Transverse colon (tissue), 4 donors: Measurements from ENCODE around the gene AP2S1. TPM values are rescaled to one million over a fixed set of nuclear protein-coding genes. Genes with fewer than 3 reads are reported as not detected.

Experiments
- DNase-seq: peaks from one replicate; pipeline ENCODE4 v3.0.0-alpha.2; 2019
- H3K27ac ChIP-seq, 4 donors: fragments of 200-600 bp; sonication (generic); 2 replicates each; pipeline ENCODE4 v1.5.1; 2016 to 2018; ENCODE audit warnings: inconsistent platforms in 4 of 4
- H3K27me3 ChIP-seq: fragments of 200-600 bp; sonication (generic); 2 replicates; pipeline ENCODE4 v1.5.1; 2017; ENCODE audit warnings: inconsistent platforms
- H3K36me3 ChIP-seq, 4 donors: fragments of 200-600 bp; sonication (generic); 2 replicates each; pipeline ENCODE4 v1.5.1; 2017 to 2019; ENCODE audit warnings: inconsistent platforms in 4 of 4
- H3K4me1 ChIP-seq, 4 donors: fragments of 200-600 bp; sonication (generic); 2 replicates each; pipeline ENCODE4 v1.5.1; 2017 to 2020; ENCODE audit warnings: inconsistent platforms in 4 of 4
- H3K4me3 ChIP-seq, 4 donors: fragments of 200-600 bp; sonication (generic); 1 replicate in 1 of 4; 2 replicates in 3 of 4; pipeline versions ENCODE4 v1.5.1 to v1.6.1; 2017 to 2019; ENCODE audit warnings: inconsistent platforms in 4 of 4
- H3K9me3 ChIP-seq, 2 donors: fragments of 200-600 bp; sonication (generic); 2 replicates each; pipeline ENCODE4 v1.5.1; 2017 to 2019; ENCODE audit warnings: inconsistent platforms in 2 of 2
- CTCF ChIP-seq, 5 experiments: fragments of 200-600 bp in 3 of 5; fragments of 450-650 bp in 2 of 5; sonication (generic) in 3 of 5; IDR thresholded peaks; 1 replicate in 2 of 5; 2 replicates in 3 of 5; pipeline ENCODE4 v1.5.1; 2016 to 2017; ENCODE audit warnings: antibody characterized with exemption in 5 of 5, inconsistent platforms in 3 of 5, mild to moderate bottlenecking in 2 of 5, moderate library complexity in 1 of 5
- EP300 ChIP-seq: sonication (generic); formaldehyde crosslinking; IDR thresholded peaks from one replicate; pipeline ENCODE4 v1.6.1; 2017; ENCODE audit warnings: antibody characterized with exemption, low read depth
- POLR2A ChIP-seq: fragments of 450-650 bp; IDR thresholded peaks from one replicate; pipeline ENCODE4 v1.6.1; 2016; ENCODE audit warnings: antibody characterized with exemption, mild to moderate bottlenecking, moderate library complexity
- POLR2AphosphoS5 ChIP-seq, 3 donors: sonication (generic); formaldehyde crosslinking; IDR thresholded peaks; one replicate each; pipeline ENCODE4 v1.6.1; 2016; ENCODE audit warnings: antibody characterized with exemption in 3 of 3
- WGBS, 2 donors: methylation state at CpG; one replicate each; pipeline ENCODE4 v1.1.5; 2018; ENCODE audit warnings: low coverage in 1 of 2; 5-methylcytosine and 5-hydroxymethylcytosine counted together
- in situ Hi-C, 4 donors: fragments of 200-750 bp; cut with MboI; loops; one replicate each; pipeline versions ENCODE4 v1.15.0 to v1.15.1; 2017; ENCODE audit warnings: low sequenced_read_pairs in 3 of 4, low pct_ligation_motif_present in 1 of 4, low pct_unique_long_range_greater_than_20kb in 1 of 4
- intact Hi-C: fragments of 100-400 bp; cut with DNase I; formaldehyde crosslinking; loops from one replicate; pipeline ENCODE4 v1.15.1; 2023; ENCODE audit warnings: low total_unique reads
- total RNA-seq, 4 donors: library from RNA; depleted of rRNA; stranded (reverse); fragments of >200 nt; gene quantifications; one replicate each; pipeline ENCODE4 v1.1.0, GENCODE V29; 2016

The AP2S1 gene
- total RNA-seq, 4 donors from 2014 or later: 50.1 to 96.9 (median 61.2) TPM

- Histone ChIP-seq H3K4me3 (no peak overlapping the region), H3K36me3 (no peaks in the 10 kb centered on the region), H3K27ac (no peak overlapping the region), H3K9me3 (no peaks in the 10 kb centered on the region), H3K4me1 (peaks cover 0 to 42% (median 16%) of the 10 kb centered on the region in 4 donors), H3K27me3 (no peaks in the 10 kb centered on the region)
- WGBS, 2 donors: 77 to 92% methylated on average over 6 to 11 of the region's 11 CpGs
- no peak for TF ChIP-seq POLR2AphosphoS5 (IDR thresholded peaks at IDR 0.05)
- no peak for TF ChIP-seq CTCF (IDR thresholded peaks at IDR 0.05)
- no peak for TF ChIP-seq POLR2A
- no peak for TF ChIP-seq EP300
- no peak for DNase-seq
- in situ Hi-C loops (no loop called here), intact Hi-C loops (no loop called here)
Observed at GRCh38 chr19:46892252-46893179, 41.9 kb upstream of the AP2S1 start.

GRCh38 chr19:46890423-46891170 lies 40.0 kb upstream of the AP2S1 start:
- H3K4me3 ChIP-seq: no peak overlapping the region
- no peaks in the 10 kb centered on the region for H3K9me3 ChIP-seq
- intact Hi-C loops: no loop called here
- TF ChIP-seq POLR2A: no peak
- TF ChIP-seq POLR2AphosphoS5 (IDR thresholded peaks at IDR 0.05): peak in 2 of 3 donors; percentile 34 to 66
- peak overlapping the region; percentile 43 to 62 (median 56) for H3K27ac ChIP-seq
- H3K36me3 ChIP-seq: no peaks in the 10 kb centered on the region
- peaks cover 0 to 37% (median 17%) of the 10 kb centered on the region in 4 donors for H3K4me1 ChIP-seq
- 44% methylated on average over 3 of the region's 3 CpGs; no CpG with 5 or more reads in 1 of the 2 donors for WGBS, 2 donors
- in situ Hi-C loops: no loop called here
- H3K27me3 ChIP-seq: no peaks in the 10 kb centered on the region
- DNase-seq: no peak

GRCh38 chr19:46887240-46887782 lies 36.7 kb upstream of the AP2S1 start:
- H3K36me3 ChIP-seq: no peaks in the 10 kb centered on the region
- in situ Hi-C loops: no loop called here
- 83 to 95% methylated on average over 5 of the region's 5 CpGs for WGBS, 2 donors

More at GRCh38 chr19:46887240-46887782, 36.7 kb upstream of the AP2S1 start:
- intact Hi-C loops: no loop called here
- H3K4me3 ChIP-seq: no peak overlapping the region
- H3K9me3 ChIP-seq: no peaks in the 10 kb centered on the region
- H3K27me3 ChIP-seq: no peaks in the 10 kb centered on the region
- H3K27ac ChIP-seq: no peak overlapping the region
- no peak for TF ChIP-seq POLR2A
- TF ChIP-seq EP300: no peak
- no peak for TF ChIP-seq POLR2AphosphoS5 (IDR thresholded peaks at IDR 0.05)
- no peak for TF ChIP-seq CTCF (IDR thresholded peaks at IDR 0.05)
- H3K4me1 ChIP-seq: peaks cover 0 to 35% (median 17%) of the 10 kb centered on the region in 4 donors
- DNase-seq: no peak
